H1 (cell line): ENCODE measurements around the gene NOM1. TPM values are rescaled to one million over a fixed set of nuclear protein-coding genes. Genes with fewer than 3 reads are reported as not detected.
A peak's percentile ranks its signal among the peaks of the same experiment; 100 is the strongest.

Source experiments
- CTCF ChIA-PET: fragments of 300-600 bp; sonication (Branson Sonifier 250); formaldehyde crosslinking; loops from one replicate; lab custom pipeline; 2021; ENCODE audit not compliant: partially characterized antibody; lab: Charles Lee
- POLR2A ChIA-PET: fragments of 300-600 bp; sonication (Branson Sonifier 250); formaldehyde crosslinking; loops from one replicate; lab custom pipeline; 2021; ENCODE audit warnings: inconsistent platforms; ENCODE audit not compliant: partially characterized antibody; lab: Charles Lee
- DNase-seq, 2 experiments: peaks; one replicate each; pipeline versions ENCODE4 v3.0.0 to v3.0.0-alpha.2; 2010 to 2022; ENCODE audit warnings: low spot score in 2 of 2, low read depth in 1 of 2, mixed read lengths in 1 of 2
- FAIRE-seq: peaks from 2 replicates; lab custom pipeline; 2011; peaks lifted over from hg19 to GRCh38; lab: Jason Lieb, UNC
- H2AFZ ChIP-seq: 2 replicates; pipeline ENCODE4 v1.8.1; 2012; ENCODE audit warnings: low read length, inconsistent platforms
- H2AK5ac ChIP-seq: 2 replicates; pipeline ENCODE4 v1.6.1; 2013; ENCODE audit warnings: low read depth, low read length
- H2BK120ac ChIP-seq: replicated peaks from 2 replicates; pipeline ENCODE3; 2013; ENCODE audit warnings: low read depth, low read length, inconsistent platforms
- H2BK12ac ChIP-seq: 2 replicates; pipeline ENCODE4 v1.6.1; 2013; ENCODE audit warnings: low read depth, low read length
- H2BK15ac ChIP-seq: 2 replicates; pipeline ENCODE4 v1.6.1; 2013; ENCODE audit warnings: low read length
- H2BK20ac ChIP-seq: 2 replicates; pipeline ENCODE4 v1.6.1; 2013; ENCODE audit warnings: low read length
- H2BK5ac ChIP-seq: 2 replicates; pipeline ENCODE4 v1.6.1; 2013; ENCODE audit warnings: low read depth, low read length
- H3K14ac ChIP-seq: 2 replicates; pipeline ENCODE4 v1.6.1; 2013; ENCODE audit warnings: inconsistent platforms; ENCODE audit not compliant: insufficient read length
- H3K18ac ChIP-seq: 2 replicates; pipeline ENCODE4 v1.6.1; 2013; ENCODE audit warnings: low read length; ENCODE audit errors: extremely low read depth
- H3K23ac ChIP-seq: 2 replicates; pipeline ENCODE4 v1.6.1; 2013; ENCODE audit warnings: inconsistent platforms; ENCODE audit not compliant: insufficient read length
- H3K23me2 ChIP-seq: 2 replicates; pipeline ENCODE4 v1.6.1; 2013; ENCODE audit warnings: low read depth, low read length
- H3K27ac ChIP-seq: 2 replicates; pipeline ENCODE4 v1.6.1; 2011; ENCODE audit warnings: low read depth, low read length, inconsistent platforms
- H3K27me3 ChIP-seq, 4 experiments: replicated peaks in 1 of 4; 1 replicate in 1 of 4; 2 replicates in 3 of 4; pipeline versions ENCODE4 v1.6.1 to v1.8.1; 2011 to 2013; ENCODE audit warnings: low read length in 3 of 4, mild to moderate bottlenecking in 3 of 4, inconsistent platforms in 2 of 4, mixed read lengths in 2 of 4, moderate library complexity in 1 of 4; ENCODE audit not compliant: control insufficient read depth in 3 of 4, insufficient read depth in 3 of 4; ENCODE audit errors: extremely low read depth in 1 of 4
- H3K36me3 ChIP-seq, 4 experiments: 2 replicates each; pipeline versions ENCODE4 v1.6.1 to v1.8.1; 2011 to 2013; ENCODE audit warnings: mild to moderate bottlenecking in 4 of 4, low read length in 3 of 4, moderate library complexity in 2 of 4, control low read depth in 1 of 4, inconsistent platforms in 1 of 4; ENCODE audit not compliant: insufficient read depth in 4 of 4, control insufficient read depth in 2 of 4
- H3K4ac ChIP-seq: replicated peaks from 2 replicates; pipeline ENCODE3; 2013; ENCODE audit warnings: low read length, low read depth, mixed read lengths, inconsistent platforms; ENCODE audit not compliant: insufficient read length
- H3K4me1 ChIP-seq, 4 experiments: replicated peaks in 1 of 4; 1 replicate in 1 of 4; 2 replicates in 3 of 4; pipeline versions ENCODE4 v1.6.1 to v1.8.1; 2011 to 2013; ENCODE audit warnings: low read length in 3 of 4, inconsistent platforms in 2 of 4, mixed read lengths in 1 of 4; ENCODE audit not compliant: insufficient read depth in 4 of 4, control insufficient read depth in 3 of 4
- H3K4me2 ChIP-seq, 2 experiments: 2 replicates each; pipeline versions ENCODE4 v1.6.1 to v1.8.1; 2011 to 2013; ENCODE audit warnings: low read depth in 2 of 2, low read length in 2 of 2, control low read depth in 1 of 2, inconsistent platforms in 1 of 2, mild to moderate bottlenecking in 1 of 2; ENCODE audit not compliant: insufficient read depth in 1 of 2
- H3K4me3 ChIP-seq, 4 experiments: fragments of 200-600, 300-600 bp in 1 of 4; sonication (generic), shearing (Covaris generic), sonication (Bioruptor Twin) in 1 of 4; 2 replicates each; pipeline versions ENCODE4 v1.5.1 to v1.8.1; 2011 to 2016; ENCODE audit warnings: low read length in 4 of 4, low read depth in 3 of 4, control low read depth in 2 of 4, inconsistent platforms in 2 of 4, mild to moderate bottlenecking in 2 of 4, mixed read lengths in 1 of 4, moderate library complexity in 1 of 4; ENCODE audit not compliant: insufficient read depth in 2 of 4; ENCODE audit errors: extremely low read depth in 1 of 4
- H3K56ac ChIP-seq: replicated peaks from 2 replicates; pipeline ENCODE3; 2013; ENCODE audit warnings: low read depth, mild to moderate bottlenecking, mixed read lengths, low read length, inconsistent platforms; ENCODE audit not compliant: insufficient read length
- H3K79me1 ChIP-seq: 2 replicates; pipeline ENCODE4 v1.6.1; 2013; ENCODE audit warnings: low read depth, low read length, control low read depth
- H3K79me2 ChIP-seq, 2 experiments: 2 replicates each; pipeline versions ENCODE4 v1.6.1 to v1.8.1; 2012 to 2013; ENCODE audit warnings: low read length in 2 of 2, mild to moderate bottlenecking in 2 of 2, inconsistent platforms in 1 of 2; ENCODE audit not compliant: insufficient read depth in 2 of 2, control insufficient read depth in 1 of 2
- H3K9ac ChIP-seq, 4 experiments: replicated peaks in 1 of 4; 1 replicate in 1 of 4; 2 replicates in 3 of 4; pipeline versions ENCODE4 v1.6.1 to v1.8.1; 2011 to 2013; ENCODE audit warnings: low read depth in 3 of 4, low read length in 3 of 4, control low read depth in 2 of 4, mild to moderate bottlenecking in 2 of 4, moderate library complexity in 2 of 4, inconsistent platforms in 1 of 4; ENCODE audit errors: extremely low read depth in 1 of 4
- H3K9me3 ChIP-seq, 2 experiments: 2 replicates each; pipeline versions ENCODE4 v1.6.1 to v1.8.1; 2012 to 2013; ENCODE audit warnings: mild to moderate bottlenecking in 2 of 2, moderate library complexity in 2 of 2, control low read depth in 1 of 2, inconsistent platforms in 1 of 2, low read depth in 1 of 2, low read length in 1 of 2, mixed read lengths in 1 of 2; ENCODE audit not compliant: insufficient read depth in 2 of 2
- H4K20me1 ChIP-seq, 2 experiments: replicated peaks in 1 of 2; 2 replicates each; pipeline versions ENCODE3 to v1.8.1; 2011 to 2013; ENCODE audit warnings: inconsistent platforms in 2 of 2, low read length in 2 of 2, mild to moderate bottlenecking in 1 of 2; ENCODE audit not compliant: insufficient read depth in 2 of 2, control insufficient read depth in 1 of 2
- H4K5ac ChIP-seq: 2 replicates; pipeline ENCODE4 v1.6.1; 2013; ENCODE audit warnings: low read length, low read depth, mixed read lengths, inconsistent platforms; ENCODE audit not compliant: insufficient read length
- H4K8ac ChIP-seq: 2 replicates; pipeline ENCODE4 v1.8.0; 2013; ENCODE audit warnings: mild to moderate bottlenecking, moderate library complexity, low read length, inconsistent platforms; ENCODE audit not compliant: insufficient read depth; ENCODE audit errors: extremely low read depth
- H4K91ac ChIP-seq: replicated peaks from 2 replicates; pipeline ENCODE3; 2013; ENCODE audit warnings: low read length, mixed read lengths, inconsistent platforms; ENCODE audit not compliant: insufficient read length
- PHF8 ChIP-seq: fragments of 200-600 bp; sonication (generic); conservative IDR thresholded peaks from 2 replicates; pipeline ENCODE4 v1.7.1; 2012; ENCODE audit warnings: low read depth, mild to moderate bottlenecking, inconsistent platforms, low read length, moderate library complexity
- SIRT6 ChIP-seq: IDR thresholded peaks from one replicate; pipeline ENCODE4 v1.7.1; 2012; ENCODE audit warnings: low read length, inconsistent platforms
- WGBS, 2 experiments: shearing (Covaris generic) in 1 of 2; methylation state at CpG; one replicate each; pipeline versions ENCODE4 v1.1.6 to v1.1.7; 2013 to 2015; ENCODE audit warnings: low lambda C conversion rate in 2 of 2, mixed read lengths in 2 of 2, inconsistent platforms in 1 of 2, low coverage in 1 of 2, missing lambda C conversion rate in 1 of 2; ENCODE audit not compliant: insufficient replicate concordance in 2 of 2, insufficient coverage in 1 of 2, insufficient read length in 1 of 2; ENCODE audit errors: extremely low coverage in 1 of 2, missing lambda C conversion rate in 1 of 2; 5-methylcytosine and 5-hydroxymethylcytosine counted together
- polyA plus RNA-seq, 7 experiments: library from polyadenylated mRNA; depleted of rRNA in 3 of 7; stranded (reverse) in 5 of 7; unstranded in 2 of 7; fragments of >200 nt in 5 of 7; fragments of 200-250 nt in 2 of 7; gene quantifications; 1 replicate in 5 of 7; 2 replicates in 1 of 7; 4 replicates in 1 of 7; pipeline versions ENCODE4 v1.2.1 to v1.2.3, GENCODE V29; 2011 to 2013; ENCODE audit warnings: missing spikeins in 2 of 7, mixed read lengths in 2 of 7
- total RNA-seq: library from RNA; stranded (reverse); fragmentation: NEBNext Ultra II Directional; extraction: Animal tissue kit (Norgen Biotek cat#: 25700); gene quantifications from 2 replicates; pipeline ENCODE4 v1.2.1, GENCODE V29; 2021

NOM1 gene
- total and polyA plus RNA-seq, 2 of the 8 experiments (the other 6 are each of a cell fraction or from before 2014, with no cell fraction given), result 10.6 to 29.1 TPM

DNA sequence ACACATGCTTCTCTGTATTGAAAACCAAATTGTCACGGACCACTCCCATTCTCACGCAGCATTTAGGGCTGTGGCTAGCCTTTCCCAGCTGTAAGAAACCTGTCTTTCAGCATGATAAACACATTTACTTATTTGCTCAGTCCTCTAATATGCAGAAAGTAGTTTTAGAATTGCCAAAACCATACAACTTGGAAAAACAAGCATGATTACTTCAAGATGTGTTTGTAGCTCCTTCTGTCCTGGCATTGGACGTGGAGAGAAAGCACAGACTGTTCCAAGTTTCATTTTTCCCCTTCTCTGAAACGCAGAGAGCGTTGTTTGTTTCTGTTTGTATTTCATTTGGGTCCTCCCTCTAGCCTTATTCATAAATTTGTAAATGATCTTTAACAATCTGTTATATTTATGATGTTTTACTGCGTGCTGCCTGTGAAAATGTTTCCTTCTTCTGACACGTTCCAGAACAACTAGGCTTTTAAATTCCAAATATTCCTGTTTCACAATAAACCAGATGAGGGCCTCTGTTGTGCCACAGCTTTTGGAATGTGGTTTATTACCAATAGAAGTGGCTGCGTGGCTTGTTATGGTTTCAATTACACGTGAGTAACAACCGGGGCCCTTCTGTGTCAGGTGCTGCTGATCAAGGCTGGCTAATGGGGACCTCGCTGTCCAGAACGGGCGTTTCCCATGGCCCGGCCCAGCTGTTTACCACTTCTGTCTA is 34.8 kb downstream of the NOM1 start:
- Histone ChIP-seq H3K27me3 (no peaks in the 10 kb centered on the region), H3K4me2 (no peak overlapping the region), H2AK5ac (no peak overlapping the region), H3K4me3 (no peak overlapping the region), H3K56ac (no peak overlapping the region), H3K36me3 (peaks cover 0 to 3% (median 0%) of the 10 kb centered on the region in 4 experiments; a peak in 3 of 8 replicates), H3K9me3 (no peaks in the 10 kb centered on the region), H2BK20ac (no peak overlapping the region), H2BK120ac (no peak overlapping the region), H3K18ac (no peak overlapping the region), H4K91ac (no peak overlapping the region), H3K4me1 (no peaks in the 10 kb centered on the region), H2AFZ (no peak overlapping the region), H3K23ac (no peak overlapping the region), H3K4ac (no peak overlapping the region), H4K20me1 (no peaks in the 10 kb centered on the region), H3K14ac (no peak overlapping the region), H4K8ac (no peak overlapping the region), H3K79me2 (no peaks in the 10 kb centered on the region), H3K27ac (no peak overlapping the region), H2BK12ac (no peak overlapping the region), H3K23me2 (no peaks in the 10 kb centered on the region), H3K9ac (no peak overlapping the region), H4K5ac (no peak overlapping the region), H2BK15ac (no peak overlapping the region), H2BK5ac (no peak overlapping the region), H3K79me1 (no peaks in the 10 kb centered on the region)
- peak in 1 of 2 experiments; percentile 30 for DNase-seq
- TF ChIP-seq SIRT6 (no peak), PHF8 (no peak)
- WGBS, 2 experiments, result 85% methylated on average over 14 of the region's 14 CpGs; no CpG with 5 or more reads in 1 of the 2 experiments
- ChIA-PET POLR2A (interaction anchor here (1.0 kb wide), 1 partner anchor 13 kb away, joined by 3 read pairs; no protein-coding TSS in a partner anchor), CTCF (interaction anchor here (0.7 to 5.2 kb wide), 4 partner anchors 11 to 289 kb away, joined by 3 to 40 read pairs (median 4); no protein-coding TSS in a partner anchor)
- no peak for FAIRE-seq
